Pancreas (tissue), 10 donors: Measurements from ENCODE around the gene CRMP1. TPM values are rescaled to one million over a fixed set of nuclear protein-coding genes. Genes with fewer than 3 reads are reported as not detected.

Source experiments
- ATAC-seq, 4 donors: fragments of 200-7000 bp; cut with Tn5 transposase; one replicate each; pipeline versions ENCODE4 v1.8.0 to v1.9.1; 2020; ENCODE audit warnings: mild to moderate bottlenecking in 4 of 4, moderate library complexity in 4 of 4
- DNase-seq, 6 donors: peaks; one replicate each; pipeline ENCODE4 v3.0.0-alpha.2; 2020
- FAIRE-seq: peaks from 2 replicates; lab custom pipeline; 2012; peaks lifted over from hg19 to GRCh38; lab: Jason Lieb, UNC
- H3K27ac ChIP-seq, 4 donors: fragments of 200-600 bp; sonication (generic); 1 replicate in 3 of 4; 2 replicates in 1 of 4; pipeline versions ENCODE4 v1.5.0 to v1.8.0; 2020
- H3K27me3 ChIP-seq, 4 donors: fragments of 200-600 bp; one replicate each; pipeline ENCODE4 v1.8.0; 2021
- H3K36me3 ChIP-seq, 3 donors: fragments of 200-600 bp; sonication (generic) in 1 of 3; one replicate each; pipeline versions ENCODE4 v1.5.0 to v1.8.0; 2020 to 2021
- H3K4me1 ChIP-seq, 3 donors: fragments of 200-600 bp; one replicate each; pipeline ENCODE4 v1.8.0; 2021
- H3K4me3 ChIP-seq, 4 donors: fragments of 200-600 bp; sonication (generic) in 2 of 4; one replicate each; pipeline versions ENCODE4 v1.5.0 to v1.8.0; 2020 to 2021
- H3K9me3 ChIP-seq, 4 donors: fragments of 200-600 bp; one replicate each; pipeline ENCODE4 v1.8.0; 2021
- WGBS, 2 donors: extraction: QIAGEN DNeasy Blood & Tissue Kit; methylation state at CpG; one replicate each; pipeline ENCODE4 v1.1.7; 2013; 5-methylcytosine and 5-hydroxymethylcytosine counted together
- intact Hi-C, 3 donors: fragments of 100-400 bp; cut with DNase I; formaldehyde crosslinking; loops; one replicate each; pipeline versions ENCODE4 v1.11.1 to v1.14.2; 2022
- polyA plus RNA-seq, 2 donors: library from polyadenylated mRNA; stranded (reverse); fragments of 200-250 nt; gene quantifications; one replicate each; pipeline ENCODE4 v1.2.3, GENCODE V29; 2013
- total RNA-seq, 6 donors: library from RNA; stranded (reverse); fragmentation: NEBNext Ultra II Directional in 4 of 6; extraction: Animal tissue kit (Norgen Biotek cat#: 25700) in 4 of 6; gene quantifications; one replicate each; pipeline versions ENCODE4 v1.2.1 to v1.2.4, GENCODE V29; 2021 to 2023
- TF ChIP-seq, protein P1 (sequence below), 4 donors: fragments of 200-600 bp; sonication (generic) in 3 of 4; IDR thresholded peaks; one replicate each; pipeline versions ENCODE4 v1.5.0 to v1.8.0; 2021; ENCODE audit warnings: antibody characterized with exemption in 4 of 4
- donor health status: healthy with polysubstance abuse.
- donor health status: DM: no; HTN: no; CAD: no; lungs with moderate emphysema.
- donor health status: DM: no; HTN: no; CAD: no.
- donor health status: control.
- donor health status: control.
- donor health status: Bipolar disorder and iron deficiency.
- donor health status: DM: yes; HTN: yes; CAD: no.
- donor health status: DM: no; HTN: no; CAD: no.
- donor health status: DM: no; HTN: no; CAD: no.
- donor health status: DM: yes; HTN: yes; CAD: no.

CRMP1 gene
- total and polyA plus RNA-seq, 8 donors = 0.69 to 21.4 (median 2.6) TPM

DNA sequence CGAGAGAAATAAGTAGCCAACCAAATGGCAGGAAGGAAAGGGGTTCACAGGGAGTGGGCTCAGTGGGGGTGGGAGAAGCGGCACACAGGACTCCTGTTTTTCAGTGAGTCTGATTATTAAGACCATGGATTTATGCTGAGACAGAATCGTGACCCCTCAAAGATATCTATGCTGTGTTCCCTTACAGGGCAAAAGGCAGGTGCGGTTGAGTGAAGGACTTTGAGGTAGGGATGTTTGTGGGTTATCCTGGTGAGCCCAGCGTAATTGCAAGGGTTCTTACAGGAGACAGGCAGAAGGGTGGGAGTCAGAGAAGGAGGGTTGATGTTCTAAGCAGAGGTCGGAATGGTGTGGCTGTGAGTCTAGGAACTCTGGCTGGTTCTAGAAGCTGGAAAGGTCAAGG lies 108.9 kb downstream of the CRMP1 start:
- Histone ChIP-seq H3K36me3 (peaks cover 0 to 5% (median 0%) of the 10 kb centered on the region in 3 donors), H3K27me3 (no peaks in the 10 kb centered on the region), H3K4me1 (peaks cover 0 to 6% (median 4%) of the 10 kb centered on the region in 3 donors), H3K4me3 (no peak overlapping the region), H3K27ac (no peak overlapping the region), H3K9me3 (no peaks in the 10 kb centered on the region)
- ATAC-seq (no peak), DNase-seq (no peak), FAIRE-seq (no peak)
- TF ChIP-seq, protein P1, sequence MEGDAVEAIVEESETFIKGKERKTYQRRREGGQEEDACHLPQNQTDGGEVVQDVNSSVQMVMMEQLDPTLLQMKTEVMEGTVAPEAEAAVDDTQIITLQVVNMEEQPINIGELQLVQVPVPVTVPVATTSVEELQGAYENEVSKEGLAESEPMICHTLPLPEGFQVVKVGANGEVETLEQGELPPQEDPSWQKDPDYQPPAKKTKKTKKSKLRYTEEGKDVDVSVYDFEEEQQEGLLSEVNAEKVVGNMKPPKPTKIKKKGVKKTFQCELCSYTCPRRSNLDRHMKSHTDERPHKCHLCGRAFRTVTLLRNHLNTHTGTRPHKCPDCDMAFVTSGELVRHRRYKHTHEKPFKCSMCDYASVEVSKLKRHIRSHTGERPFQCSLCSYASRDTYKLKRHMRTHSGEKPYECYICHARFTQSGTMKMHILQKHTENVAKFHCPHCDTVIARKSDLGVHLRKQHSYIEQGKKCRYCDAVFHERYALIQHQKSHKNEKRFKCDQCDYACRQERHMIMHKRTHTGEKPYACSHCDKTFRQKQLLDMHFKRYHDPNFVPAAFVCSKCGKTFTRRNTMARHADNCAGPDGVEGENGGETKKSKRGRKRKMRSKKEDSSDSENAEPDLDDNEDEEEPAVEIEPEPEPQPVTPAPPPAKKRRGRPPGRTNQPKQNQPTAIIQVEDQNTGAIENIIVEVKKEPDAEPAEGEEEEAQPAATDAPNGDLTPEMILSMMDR (IDR thresholded peaks at IDR 0.05) = no peak
- intact Hi-C loops = no loop called here
- WGBS, 2 donors = 95% methylated on average over 6 of the region's 6 CpGs

DNA sequence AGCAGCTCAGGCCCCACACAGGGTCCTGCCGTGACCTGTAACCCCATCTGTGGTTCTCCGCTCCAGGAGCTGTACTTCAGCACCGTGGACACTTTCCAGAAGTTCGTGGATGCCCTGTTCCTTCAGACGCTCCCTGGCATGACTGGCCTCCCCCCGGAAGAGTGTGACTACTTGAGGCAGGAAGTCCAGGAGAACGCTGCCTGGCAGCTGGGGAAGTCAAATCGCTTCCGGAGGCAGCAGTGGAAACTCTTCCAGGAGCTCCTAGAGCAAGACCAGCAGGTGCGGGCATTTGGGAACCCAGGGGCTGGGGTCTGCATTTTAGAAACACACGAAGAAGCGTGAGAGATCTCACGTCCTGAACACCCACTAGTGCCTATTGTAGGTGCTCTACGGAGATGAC lies 109.4 kb downstream of the CRMP1 start:
- Histone ChIP-seq H3K9me3 (no peaks in the 10 kb centered on the region), H3K27ac (no peak overlapping the region), H3K36me3 (peaks cover 0 to 5% (median 0%) of the 10 kb centered on the region in 3 donors), H3K27me3 (no peaks in the 10 kb centered on the region), H3K4me1 (peaks cover 0 to 6% (median 4%) of the 10 kb centered on the region in 3 donors), H3K4me3 (no peak overlapping the region)
- intact Hi-C loops = no loop called here
- FAIRE-seq (no peak), DNase-seq (no peak), ATAC-seq (no peak)
- WGBS, 2 donors = 85 to 86% methylated on average over 14 of the region's 14 CpGs
- TF ChIP-seq, protein P1 (IDR thresholded peaks at IDR 0.05) = no peak

DNA sequence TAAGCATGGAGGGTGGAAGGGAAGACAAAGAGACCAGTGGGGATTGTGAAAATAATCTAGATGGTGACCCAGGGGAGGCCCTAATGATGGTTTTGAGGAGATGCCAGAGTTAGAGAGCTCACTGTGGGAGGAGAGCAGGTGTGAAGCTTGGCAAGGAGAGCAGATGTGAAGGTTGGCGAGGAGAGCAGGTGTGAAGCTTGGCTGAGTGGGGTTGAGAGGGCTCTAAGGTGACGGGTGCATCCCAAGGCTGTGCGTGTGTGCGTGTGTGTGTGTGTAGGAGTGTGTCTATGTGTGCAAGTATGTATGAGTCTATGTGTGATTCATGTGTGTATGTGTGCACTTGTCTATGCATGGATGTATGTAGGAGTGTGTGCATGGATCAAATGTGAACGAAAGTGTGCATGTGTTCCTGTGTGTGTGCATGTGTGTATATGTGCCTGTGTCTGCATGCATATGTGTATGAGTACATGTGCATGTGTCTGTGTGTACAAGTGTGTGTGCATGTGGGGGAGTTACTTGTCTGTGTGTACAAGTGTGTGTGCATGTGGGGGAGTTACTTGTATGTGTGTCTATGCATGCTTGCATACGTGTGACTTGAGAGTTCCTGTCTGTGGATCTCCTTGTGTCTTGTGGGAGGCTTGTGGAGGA lies 109.9 kb downstream of the CRMP1 start:
- no peak for FAIRE-seq
- peak in 4 of 6 donors; percentile 39 to 72 (median 62) for DNase-seq
- TF ChIP-seq, protein P1 (IDR thresholded peaks at IDR 0.05) = no peak
- Histone ChIP-seq H3K36me3 (peaks cover 0 to 5% (median 0%) of the 10 kb centered on the region in 3 donors), H3K4me1 (peaks cover 0 to 6% (median 4%) of the 10 kb centered on the region in 3 donors), H3K9me3 (no peaks in the 10 kb centered on the region), H3K4me3 (no peak overlapping the region), H3K27ac (no peak overlapping the region), H3K27me3 (no peaks in the 10 kb centered on the region)
- intact Hi-C loops = no loop called here
- WGBS, 2 donors = 62 to 65% methylated on average over 6 of the region's 6 CpGs
- peak; percentile 74 to 88 (median 84) for ATAC-seq

DNA sequence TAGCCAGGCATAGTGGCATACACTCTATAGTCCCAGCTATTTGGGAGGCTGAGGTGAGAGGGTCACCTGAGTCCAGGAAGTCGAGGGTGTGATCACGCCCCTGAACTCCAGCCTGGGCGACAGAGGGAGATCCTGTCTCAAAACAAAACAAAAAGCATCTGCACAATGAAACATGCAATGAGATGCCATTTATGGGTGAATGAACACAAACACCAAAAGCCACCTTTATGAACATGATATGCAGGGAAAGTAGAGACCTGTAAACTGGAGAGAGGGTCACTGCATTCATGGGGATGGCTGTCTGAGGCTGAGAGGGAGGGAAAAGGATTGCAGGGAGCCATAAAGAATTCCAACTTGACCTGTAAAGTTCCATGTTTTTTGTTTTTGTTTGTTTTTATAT lies 111.2 kb downstream of the CRMP1 start:
- no peak overlapping the region for H3K27ac ChIP-seq
- 91 to 95% methylated on average over 3 of the region's 3 CpGs for WGBS, 2 donors
- H3K4me3 ChIP-seq = no peak overlapping the region
- intact Hi-C loops = no loop called here
- no peak for DNase-seq
- peaks cover 0 to 3% (median 0%) of the 10 kb centered on the region in 4 donors for H3K9me3 ChIP-seq
- TF ChIP-seq, protein P1 (IDR thresholded peaks at IDR 0.05) = no peak
- no peaks in the 10 kb centered on the region for H3K36me3 ChIP-seq
- no peak for FAIRE-seq
- no peaks in the 10 kb centered on the region for H3K27me3 ChIP-seq
- ATAC-seq = no peak
- peaks cover 0 to 6% (median 4%) of the 10 kb centered on the region in 3 donors for H3K4me1 ChIP-seq

DNA sequence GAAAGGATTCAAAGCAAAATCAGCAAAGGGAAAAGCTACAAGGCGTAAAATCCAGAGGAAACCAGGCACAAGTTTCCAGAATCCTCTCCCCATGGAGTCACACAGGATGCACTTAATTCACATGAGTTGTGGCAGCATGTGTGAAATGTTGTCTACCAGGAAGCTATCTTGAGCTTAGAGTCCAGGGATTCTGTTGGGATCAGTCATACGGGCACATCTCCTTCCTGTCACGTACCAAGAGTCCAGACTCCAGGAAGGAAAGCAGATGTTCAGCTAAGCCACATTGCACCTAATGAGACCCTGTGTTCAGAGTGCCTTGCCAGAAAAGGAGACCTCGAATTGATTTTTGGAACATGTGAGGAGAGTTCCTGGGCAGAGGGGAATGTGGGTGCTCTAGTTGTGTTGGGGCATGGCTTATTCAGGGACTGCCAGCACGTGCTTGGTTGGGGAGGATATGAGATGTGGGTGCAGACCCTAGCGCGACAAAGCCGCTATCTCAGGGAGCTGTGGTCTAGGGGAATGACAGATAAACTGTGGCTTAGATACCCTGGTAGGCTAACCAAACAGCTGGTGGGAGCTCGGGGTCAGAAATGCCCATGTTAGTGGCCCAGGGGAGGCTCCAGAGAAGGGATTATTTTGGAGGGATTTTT lies 111.9 kb downstream of the CRMP1 start:
- Histone ChIP-seq H3K4me1 (peaks cover 0 to 3% (median 3%) of the 10 kb centered on the region in 3 donors), H3K27ac (no peak overlapping the region), H3K27me3 (no peaks in the 10 kb centered on the region), H3K4me3 (no peak overlapping the region), H3K9me3 (peaks cover 0 to 3% (median 0%) of the 10 kb centered on the region in 4 donors), H3K36me3 (no peaks in the 10 kb centered on the region)
- intact Hi-C loops = no loop called here
- FAIRE-seq (no peak), ATAC-seq (no peak), DNase-seq (no peak)
- TF ChIP-seq, protein P1 (IDR thresholded peaks at IDR 0.05) = no peak
- 92% methylated on average over 9 of the region's 9 CpGs for WGBS, 2 donors
